D341Med (cell line): ENCODE data around the gene PTGDR2.

Experiments used
- DNase-seq: peaks from one replicate; pipeline ENCODE4 v3.0.0; 2012; ENCODE audit warnings: low spot score

PTGDR2 gene

GRCh38 chr11:60874421-60875365 lies 18.9 kb upstream of the PTGDR2 start:
- DNase-seq = no peak

GRCh38 chr11:60873533-60873932 lies 17.8 kb upstream of the PTGDR2 start:
- no peak for DNase-seq

- no peak for DNase-seq
Measured at GRCh38 chr11:60872961-60873524, 17.3 kb upstream of the PTGDR2 start.

- DNase-seq = no peak
Measured at GRCh38 chr11:60872124-60872960, 16.6 kb upstream of the PTGDR2 start.

GRCh38 chr11:60871378-60872061 lies 15.8 kb upstream of the PTGDR2 start:
- no peak for DNase-seq

GRCh38 chr11:60870733-60871377 lies 15.1 kb upstream of the PTGDR2 start:
- DNase-seq = no peak

- DNase-seq = no peak
Measured at GRCh38 chr11:60870276-60870675, 14.5 kb upstream of the PTGDR2 start.

GRCh38 chr11:60869451-60869825 lies 13.7 kb upstream of the PTGDR2 start:
- DNase-seq = no peak

- DNase-seq = no peak
Measured at GRCh38 chr11:60868682-60869450, 13.1 kb upstream of the PTGDR2 start.

- no peak for DNase-seq
Measured at GRCh38 chr11:60867871-60868681, 12.3 kb upstream of the PTGDR2 start.

- no peak for DNase-seq
Measured at GRCh38 chr11:60866911-60867870, 11.4 kb upstream of the PTGDR2 start, which contains the start of gene ZP1. TSS of gene ZP1 (plus strand) at chr11:60867542. CDS start at chr11:60867562, 20 bp downstream.

GRCh38 chr11:60864856-60865513 lies 9.2 kb upstream of the PTGDR2 start:
- DNase-seq = no peak

- DNase-seq = no peak
Measured at GRCh38 chr11:60863550-60864521, 8.1 kb upstream of the PTGDR2 start.

GRCh38 chr11:60862171-60862570 lies 6.4 kb upstream of the PTGDR2 start:
- DNase-seq = no peak

GRCh38 chr11:60860943-60861342 lies 5.2 kb upstream of the PTGDR2 start:
- no peak for DNase-seq

- no peak for DNase-seq
Measured at GRCh38 chr11:60859616-60860250, 4.0 kb upstream of the PTGDR2 start.
